ENCODE data around the gene INHA.

Gene INHA

DNA sequence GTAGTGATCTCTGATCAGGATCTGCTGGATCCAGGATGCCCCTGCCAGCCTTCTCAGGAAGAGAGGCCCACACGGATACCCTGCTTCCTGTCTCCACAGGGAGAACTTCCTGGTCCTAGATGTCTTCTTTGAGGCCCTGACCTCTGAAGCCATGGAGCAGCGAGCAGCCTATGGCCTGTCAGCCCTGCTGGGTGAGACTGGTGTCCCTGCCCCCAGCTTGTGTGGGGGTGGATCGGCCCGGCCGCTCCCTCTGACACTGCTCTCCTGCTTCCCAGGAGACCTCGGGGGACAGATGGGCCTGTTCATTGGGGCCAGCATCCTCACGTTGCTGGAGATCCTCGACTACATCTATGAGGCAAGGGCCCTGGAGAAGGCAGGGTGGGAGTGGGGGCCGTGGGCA is 35.1 kb upstream of the INHA start:
- Mint-ChIP-seq H3K27me3 (ENCODE audit: low read depth) (no peaks in the 10 kb centered on the region), H3K4me1 (ENCODE audit: low read depth) (no peaks in the 10 kb centered on the region), H3K36me3 (ENCODE audit: low read depth) (peaks cover 8% of the 10 kb centered on the region), H3K27ac (no peak overlapping the region), H3K4me3 (no peak overlapping the region), H3K9me3 (no peaks in the 10 kb centered on the region)
- no peak for DNase-seq (ENCODE audit: low spot score)

DNA sequence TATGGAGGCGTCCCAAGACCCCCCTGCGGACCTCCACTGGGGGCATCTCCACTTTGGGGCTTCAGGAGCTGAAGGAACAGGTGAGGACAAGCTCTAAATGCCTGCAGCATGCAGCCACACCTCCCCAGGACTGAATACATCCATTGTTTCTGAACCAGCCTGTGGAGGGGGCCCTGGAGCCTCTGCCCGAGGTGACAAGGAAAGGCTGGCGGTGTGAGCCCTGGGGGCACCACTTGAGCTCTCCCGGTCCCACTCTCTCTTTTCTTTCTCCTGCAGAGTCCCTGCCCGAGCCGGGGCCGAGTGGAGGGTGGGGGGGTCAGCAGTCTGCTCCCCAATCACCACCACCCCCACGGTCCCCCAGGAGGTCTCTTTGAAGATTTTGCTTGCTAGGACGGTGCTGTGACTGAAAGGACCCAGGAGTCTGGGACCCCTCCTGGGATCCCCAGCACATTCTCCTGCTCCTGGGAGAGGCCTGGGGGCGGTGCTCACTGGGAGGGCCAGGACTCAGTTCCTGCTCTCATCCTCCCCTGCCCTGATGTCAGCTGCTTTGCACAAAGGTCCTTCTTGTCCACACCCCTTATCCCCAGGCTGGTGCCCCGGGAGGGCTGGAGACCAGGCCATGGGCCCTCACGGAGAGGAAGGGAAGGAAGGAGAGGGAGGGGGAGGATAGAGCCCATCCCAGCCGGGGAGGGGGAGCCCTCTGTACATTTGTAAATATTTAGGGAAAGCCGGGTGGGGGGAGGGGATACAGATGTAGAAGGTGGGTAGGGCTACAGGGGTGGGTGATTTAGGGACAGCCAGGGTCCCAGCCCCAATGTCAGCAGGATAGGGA is 34.2 kb upstream of the INHA start:
- Mint-ChIP-seq H3K27me3 (ENCODE audit: low read depth) (no peaks in the 10 kb centered on the region), H3K4me1 (ENCODE audit: low read depth) (peaks cover 8% of the 10 kb centered on the region), H3K27ac (no peak overlapping the region), H3K4me3 (no peak overlapping the region), H3K9me3 (no peaks in the 10 kb centered on the region), H3K36me3 (ENCODE audit: low read depth) (peaks cover 8% of the 10 kb centered on the region)
- DNase-seq (ENCODE audit: low spot score), result no peak

GRCh38 chr2:219538504-219538951 is 33.6 kb upstream of the INHA start:
- Mint-ChIP-seq H3K4me1 (ENCODE audit: low read depth) (peaks cover 8% of the 10 kb centered on the region), H3K27ac (no peak overlapping the region), H3K27me3 (ENCODE audit: low read depth) (no peaks in the 10 kb centered on the region), H3K4me3 (no peak overlapping the region), H3K9me3 (no peaks in the 10 kb centered on the region), H3K36me3 (ENCODE audit: low read depth) (peaks cover 8% of the 10 kb centered on the region)
- DNase-seq (ENCODE audit: low spot score), result no peak

DNA sequence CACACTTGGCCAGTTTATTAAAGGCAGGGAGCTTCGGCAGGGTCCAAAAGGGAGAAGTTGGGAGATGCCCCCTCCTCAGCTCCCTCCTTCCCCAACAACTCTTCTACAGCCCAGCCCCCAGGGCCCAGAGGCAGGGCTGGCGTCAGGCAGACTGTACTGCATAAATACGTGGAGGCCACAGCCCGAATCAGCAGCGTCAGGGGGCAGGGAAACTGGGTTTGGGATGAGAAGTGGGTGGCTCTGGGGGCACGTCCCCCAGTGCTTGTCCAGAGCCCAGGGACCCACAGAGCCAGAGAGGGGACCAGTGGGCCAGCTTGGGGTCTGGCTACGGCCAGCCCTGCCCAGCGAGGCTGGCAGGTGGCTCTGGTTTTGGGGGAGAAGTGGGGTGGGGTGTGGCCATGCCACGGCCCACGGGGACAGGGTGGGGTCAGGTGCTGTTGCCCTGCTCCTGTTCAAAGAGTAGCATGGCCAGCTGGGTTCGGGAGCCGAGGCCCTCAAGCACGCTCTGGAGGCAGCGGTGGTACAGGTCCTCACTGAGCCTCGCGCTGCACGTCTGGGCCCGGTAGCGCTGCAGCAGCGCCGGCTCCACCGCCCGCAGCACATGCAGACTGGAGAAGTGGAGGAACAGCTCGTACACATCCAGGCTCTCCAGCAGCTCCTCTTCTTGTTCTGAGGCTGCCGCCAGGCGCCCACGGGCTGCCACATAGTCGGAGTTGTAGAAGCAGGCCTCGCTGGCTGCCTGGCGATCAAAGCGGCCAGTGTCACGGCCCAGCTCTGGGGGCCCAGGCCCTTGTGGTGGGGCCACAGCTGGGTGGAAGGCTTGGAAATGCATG is 32.9 kb upstream of the INHA start:
- no peak overlapping the region for H3K27ac Mint-ChIP-seq
- peaks cover under 1% of the 10 kb centered on the region for H3K27me3 Mint-ChIP-seq (ENCODE audit: low read depth)
- H3K4me1 Mint-ChIP-seq (ENCODE audit: low read depth), result peaks cover 8% of the 10 kb centered on the region
- no peaks in the 10 kb centered on the region for H3K9me3 Mint-ChIP-seq
- DNase-seq (ENCODE audit: low spot score), result no peak
- H3K4me3 Mint-ChIP-seq, result no peak overlapping the region
- H3K36me3 Mint-ChIP-seq (ENCODE audit: low read depth), result peaks cover 8% of the 10 kb centered on the region

DNA sequence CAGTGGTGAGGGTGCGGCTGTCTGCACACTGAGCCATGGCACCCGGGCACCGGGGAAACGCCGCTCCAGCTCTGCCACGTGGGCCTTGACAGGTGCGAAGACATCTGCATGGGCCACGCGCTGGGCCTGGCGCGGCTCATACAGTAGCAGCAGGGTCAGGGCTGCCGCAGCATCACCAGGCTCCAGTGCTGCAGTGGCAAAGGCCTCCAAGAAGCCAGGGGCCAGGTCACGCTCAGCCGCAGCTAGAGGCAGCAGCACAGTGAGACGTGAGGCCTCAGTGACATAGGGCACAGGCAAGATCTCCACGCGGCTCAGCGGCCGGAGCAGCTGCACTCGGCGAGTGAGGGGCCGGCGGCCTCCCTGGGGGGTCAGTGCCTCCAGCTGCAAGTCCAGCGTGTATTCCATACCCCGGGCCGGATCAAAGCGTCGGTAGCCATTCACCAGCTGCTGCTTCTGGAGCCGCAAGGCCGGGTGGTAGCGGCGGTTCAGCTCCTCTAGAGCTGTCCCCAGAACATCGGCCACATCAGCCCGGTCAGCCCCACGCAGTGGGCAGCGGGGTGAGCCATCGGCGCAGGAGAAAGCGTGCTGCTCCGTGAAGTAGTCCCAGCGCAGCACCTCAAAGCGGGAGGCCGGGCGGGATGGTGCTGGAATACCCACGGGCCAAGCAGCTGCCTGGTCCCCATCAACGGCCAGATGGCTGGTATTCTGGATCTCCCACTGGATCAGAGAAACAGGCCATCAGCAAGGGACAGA is 32.0 kb upstream of the INHA start:
- no peak for DNase-seq (ENCODE audit: low spot score)
- H3K36me3 Mint-ChIP-seq (ENCODE audit: low read depth), result peaks cover 8% of the 10 kb centered on the region
- peaks cover 9% of the 10 kb centered on the region for H3K27me3 Mint-ChIP-seq (ENCODE audit: low read depth)
- H3K27ac Mint-ChIP-seq, result no peak overlapping the region
- no peak overlapping the region for H3K4me3 Mint-ChIP-seq
- peaks cover 15% of the 10 kb centered on the region for H3K4me1 Mint-ChIP-seq (ENCODE audit: low read depth)
- no peaks in the 10 kb centered on the region for H3K9me3 Mint-ChIP-seq

DNA sequence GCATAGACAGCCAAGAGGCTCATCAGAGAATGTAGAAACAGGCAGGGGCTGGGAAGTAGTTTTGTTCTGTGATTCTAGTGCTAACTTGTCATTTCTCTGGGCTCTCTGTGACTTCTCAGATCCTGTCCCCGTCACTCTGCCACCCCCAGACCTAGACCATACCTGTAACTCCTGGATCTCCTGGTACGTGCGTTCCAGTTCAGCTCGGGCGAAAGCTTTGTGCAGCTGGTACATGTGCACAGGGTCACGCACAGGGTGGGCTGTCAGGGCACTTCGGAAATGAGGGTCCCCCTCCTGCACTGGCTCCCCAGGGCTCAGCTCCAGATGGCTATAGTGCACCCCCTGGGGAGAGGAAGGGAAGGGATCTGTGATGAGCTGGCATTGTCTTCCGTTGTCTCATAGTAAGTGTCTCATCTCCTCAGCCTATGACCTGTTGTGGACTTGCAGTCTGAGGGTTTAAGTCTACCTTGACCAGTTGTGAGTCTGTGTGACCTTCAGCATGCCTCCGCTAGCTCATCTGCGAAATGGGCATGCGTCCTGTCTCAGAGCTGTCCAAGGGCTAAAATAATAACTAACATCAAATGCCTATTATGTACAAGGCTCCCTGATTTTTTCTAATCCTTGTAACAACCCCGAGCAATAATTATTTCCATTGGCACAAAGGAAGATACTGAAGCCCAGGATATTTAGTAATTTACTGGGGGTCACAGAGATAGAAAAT is 31.2 kb upstream of the INHA start:
- Mint-ChIP-seq H3K36me3 (ENCODE audit: low read depth) (peaks cover 8% of the 10 kb centered on the region), H3K27me3 (ENCODE audit: low read depth) (peaks cover 11% of the 10 kb centered on the region), H3K4me1 (ENCODE audit: low read depth) (peaks cover 15% of the 10 kb centered on the region), H3K9me3 (no peaks in the 10 kb centered on the region), H3K4me3 (peak overlapping the region; percentile 83), H3K27ac (no peak overlapping the region)
- DNase-seq (ENCODE audit: low spot score), result no peak

DNA sequence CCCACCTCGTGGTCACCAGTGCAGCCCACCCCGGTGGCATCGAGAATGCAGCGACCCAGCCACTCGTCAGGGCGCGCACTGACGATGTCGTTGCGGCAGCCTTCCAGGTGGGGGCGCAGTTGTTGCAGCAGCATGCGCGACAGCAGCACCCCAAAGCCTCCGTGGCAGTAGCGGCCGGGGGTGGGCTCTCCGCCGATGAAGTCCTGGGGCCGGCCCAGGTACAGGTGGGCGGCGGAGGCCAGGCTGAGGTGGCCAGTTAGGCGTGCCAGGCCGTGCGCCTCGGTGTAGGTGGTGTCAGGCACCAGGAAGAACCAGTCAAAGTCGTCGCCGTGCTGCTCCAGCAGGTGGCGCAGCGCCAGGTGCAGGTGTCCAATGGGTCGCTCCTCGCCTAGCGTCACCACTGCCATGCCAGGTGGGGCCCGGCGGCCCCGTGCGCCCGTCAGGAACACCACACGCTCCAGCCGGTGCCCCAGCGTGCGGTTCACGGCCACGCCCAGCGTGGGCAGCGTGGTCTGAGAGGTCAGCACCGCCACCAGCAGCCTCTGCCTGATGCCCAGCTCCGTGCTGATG is 30.4 kb upstream of the INHA start:
- Mint-ChIP-seq H3K9me3 (no peaks in the 10 kb centered on the region), H3K4me1 (ENCODE audit: low read depth) (peaks cover 15% of the 10 kb centered on the region), H3K27ac (no peak overlapping the region), H3K4me3 (peak overlapping the region; percentile 83), H3K27me3 (ENCODE audit: low read depth) (peaks cover 15% of the 10 kb centered on the region), H3K36me3 (ENCODE audit: low read depth) (peaks cover 8% of the 10 kb centered on the region)
- peak; percentile 84 for DNase-seq (ENCODE audit: low spot score)

GRCh38 chr2:219542931-219543595 is 29.0 kb upstream of the INHA start:
- Mint-ChIP-seq H3K4me3 (peak overlapping the region; percentile 83), H3K27ac (peak overlapping the region; percentile 72), H3K4me1 (ENCODE audit: low read depth) (peaks cover 15% of the 10 kb centered on the region), H3K27me3 (ENCODE audit: low read depth) (peaks cover 15% of the 10 kb centered on the region), H3K36me3 (ENCODE audit: low read depth) (peaks cover 8% of the 10 kb centered on the region), H3K9me3 (no peaks in the 10 kb centered on the region)
- DNase-seq (ENCODE audit: low spot score), result no peak

DNA sequence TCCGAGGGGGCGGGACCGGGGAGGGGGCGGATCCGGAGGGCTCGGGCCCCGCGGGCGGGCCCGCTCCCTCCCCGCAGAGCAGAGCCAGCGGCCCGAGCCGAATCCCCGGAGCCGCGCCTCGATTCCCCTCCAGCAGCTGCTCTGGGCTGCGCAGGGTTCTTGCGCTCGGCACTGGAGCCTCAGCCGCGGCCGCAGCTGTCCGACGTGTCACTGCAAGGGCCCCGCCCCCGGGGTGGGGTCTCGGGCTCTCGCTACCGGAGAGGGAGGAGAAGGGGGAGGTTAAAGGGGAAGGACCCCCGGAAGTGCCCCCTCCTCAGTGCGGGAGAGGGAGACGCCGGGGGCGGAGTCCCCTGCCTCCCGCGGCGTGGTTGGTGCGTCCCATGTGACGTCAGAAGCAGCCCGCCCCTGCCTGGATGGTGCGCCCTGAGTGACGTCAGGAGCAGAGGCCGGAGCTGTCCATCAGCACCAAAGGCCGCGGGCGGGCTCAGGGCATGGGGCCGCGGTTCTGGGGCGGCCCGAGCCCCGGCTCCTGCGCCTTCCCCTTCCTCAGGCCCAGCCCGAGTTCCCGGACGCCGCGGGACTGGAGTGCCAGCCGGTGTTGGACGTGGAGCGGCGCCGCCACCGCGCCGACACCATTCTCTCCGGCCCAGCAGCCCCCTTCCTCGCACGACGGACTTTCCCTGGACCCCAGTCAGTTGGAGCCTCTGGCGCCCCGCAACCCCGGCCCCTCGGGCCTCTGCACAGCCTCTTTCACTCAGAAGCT is 28.3 kb upstream of the INHA start, which contains the start of the genes CHPF and TMEM198:
CHPF (minus strand) TSS at position 214 of the 763 bp plus-strand sequence. CDS start 271 bp downstream, outside the sequence.
TMEM198 (plus strand) TSS at position 433 of the 763 bp plus-strand sequence. CDS start 700 bp downstream, outside the sequence.
- Mint-ChIP-seq H3K4me3 (peak within 1 kb of the TSS; percentile 83), H3K27ac (peak within 1 kb of the TSS; percentile 80), H3K4me1 (ENCODE audit: low read depth) (peaks cover 15% of the 10 kb centered on the region), H3K36me3 (ENCODE audit: low read depth) (peaks cover 5% of the 10 kb centered on the region), H3K27me3 (ENCODE audit: low read depth) (peaks cover 22% of the 10 kb centered on the region), H3K9me3 (no peaks in the 10 kb centered on the region)
- DNase-seq (ENCODE audit: low spot score), result peak; percentile 96

DNA sequence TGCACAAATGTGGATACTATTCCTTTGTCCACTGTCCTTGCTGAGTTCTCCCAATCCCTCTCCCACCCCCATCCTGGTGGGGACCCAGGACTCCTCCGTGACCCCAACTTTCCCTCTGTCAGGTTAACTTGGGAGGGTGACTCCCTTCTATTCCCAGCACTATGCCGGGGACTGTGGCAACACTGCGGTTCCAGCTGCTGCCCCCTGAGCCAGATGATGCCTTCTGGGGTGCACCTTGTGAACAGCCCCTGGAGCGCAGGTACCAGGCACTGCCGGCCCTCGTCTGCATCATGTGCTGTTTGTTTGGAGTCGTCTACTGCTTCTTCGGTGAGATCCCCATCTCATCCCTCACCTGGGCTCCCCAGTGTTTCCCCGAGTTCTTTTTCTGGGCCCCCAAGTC is 27.5 kb upstream of the INHA start:
- peaks cover 22% of the 10 kb centered on the region for H3K27me3 Mint-ChIP-seq (ENCODE audit: low read depth)
- H3K36me3 Mint-ChIP-seq (ENCODE audit: low read depth), result peaks cover 5% of the 10 kb centered on the region
- peaks cover 15% of the 10 kb centered on the region for H3K4me1 Mint-ChIP-seq (ENCODE audit: low read depth)
- H3K27ac Mint-ChIP-seq, result peak overlapping the region; percentile 61
- H3K4me3 Mint-ChIP-seq, result peak overlapping the region; percentile 81
- H3K9me3 Mint-ChIP-seq, result no peaks in the 10 kb centered on the region
- DNase-seq (ENCODE audit: low spot score), result no peak

- peaks cover 22% of the 10 kb centered on the region for H3K27me3 Mint-ChIP-seq (ENCODE audit: low read depth)
- no peak overlapping the region for H3K27ac Mint-ChIP-seq
- no peak for DNase-seq (ENCODE audit: low spot score)
- H3K4me1 Mint-ChIP-seq (ENCODE audit: low read depth), result peaks cover 15% of the 10 kb centered on the region
- no peaks in the 10 kb centered on the region for H3K9me3 Mint-ChIP-seq
- peak overlapping the region; percentile 81 for H3K4me3 Mint-ChIP-seq
- H3K36me3 Mint-ChIP-seq (ENCODE audit: low read depth), result peaks cover 5% of the 10 kb centered on the region
Observed at GRCh38 chr2:219545295-219545942, 26.7 kb upstream of the INHA start.

Data from T-helper 2 cell treated with Interferon-gamma antibody and Interleukin-4, amounts not matched to agents 5 μg/mL and 100 μg/mL, for 36 hours (primary cell).